Neural progenitor cell (in vitro differentiated cells): ENCODE data around the gene CELSR1.

Experiments used
- CTCF ChIP-seq: fragments of 200-600 bp; sonication (generic); IDR thresholded peaks from 2 replicates; pipeline ENCODE4 v1.5.1; 2017; ENCODE audit warnings: antibody characterized with exemption, mild to moderate bottlenecking
- EZH2 ChIP-seq: fragments of 200-600 bp; sonication (generic); IDR thresholded peaks from 2 replicates; pipeline ENCODE4 v1.6.1; 2017; ENCODE audit warnings: antibody characterized with exemption, mild to moderate bottlenecking, moderate library complexity
- EZH2phosphoT487 ChIP-seq: fragments of 200-600 bp; sonication (generic); IDR thresholded peaks from 2 replicates; pipeline ENCODE4 v1.6.1; 2017; ENCODE audit warnings: antibody characterized with exemption

- TF ChIP-seq EZH2 (no peak), CTCF (no peak), EZH2phosphoT487 (no peak)
These were observed 18.7 kb downstream of the CELSR1 start for GRCh38 chr22:46518542-46519325.
